GM19025 (cell line): ENCODE data around the gene SIDT2.

Experiments
- ATAC-seq: cut with Tn5 transposase; IDR thresholded peaks from one replicate; pipeline ENCODE4 v1.9.1; 2021; ENCODE audit warnings: mild to moderate bottlenecking, low read depth, moderate library complexity; ENCODE audit not compliant: unreplicated experiment

Gene SIDT2

DNA sequence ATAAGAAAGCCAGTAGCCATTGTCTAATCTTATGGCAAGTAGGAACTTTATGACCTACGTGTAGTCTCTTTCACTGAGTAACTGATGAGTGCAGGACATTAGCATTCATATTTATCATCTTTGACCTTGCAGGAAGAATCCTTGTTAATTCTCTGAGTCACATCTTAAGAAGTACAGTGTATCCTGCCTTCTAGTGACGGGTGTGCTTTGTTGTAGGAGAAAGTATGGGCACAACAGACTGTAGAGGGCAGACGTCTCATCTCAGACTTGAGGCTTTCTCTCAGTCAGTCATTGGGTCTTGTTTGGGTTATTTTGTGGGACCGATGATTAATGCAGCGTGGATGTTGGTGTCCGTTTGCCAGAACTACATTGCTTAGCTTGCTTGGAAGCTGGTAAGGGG, 60.8 kb downstream of the SIDT2 start:
- ATAC-seq: no peak
